Amniotic stem cell (primary cell): Measurements from ENCODE around the gene ATG4D.

ENCODE experiments used
- DNase-seq: peaks from one replicate; lab custom pipeline; 2025; lab: John Stamatoyannopoulos, UW

Gene ATG4D

GRCh38 chr19:10543420-10544241, at the start of gene ATG4D:
ATG4D (plus strand) TSS chr19:10543904; CDS start chr19:10544091, 187 bp downstream.
- DNase-seq: peak; percentile 55

- no peak for DNase-seq
Observed at GRCh38 chr19:10497371-10497770, 46.3 kb upstream of the ATG4D start.

- DNase-seq: no peak
Observed at GRCh38 chr19:10499550-10500246, 44.0 kb upstream of the ATG4D start.

- DNase-seq: no peak
Observed at GRCh38 chr19:10500247-10500592, 43.5 kb upstream of the ATG4D start.

GRCh38 chr19:10501971-10502523, 41.7 kb upstream of the ATG4D start:
- DNase-seq: no peak

GRCh38 chr19:10502524-10503001, 41.1 kb upstream of the ATG4D start:
- peak; percentile 59 for DNase-seq

GRCh38 chr19:10503002-10503789, 40.5 kb upstream of the ATG4D start, which contains the start of gene KEAP1:
KEAP1 (minus strand) TSS chr19:10503356; CDS start chr19:10500033, 3,323 bp downstream.
- no peak for DNase-seq

GRCh38 chr19:10505583-10506229, 38.0 kb upstream of the ATG4D start:
- DNase-seq: no peak

- no peak for DNase-seq
Observed at GRCh38 chr19:10508036-10508435, 35.7 kb upstream of the ATG4D start.

GRCh38 chr19:10508707-10509106, 35.0 kb upstream of the ATG4D start:
- DNase-seq: no peak

GRCh38 chr19:10510301-10510802, 33.4 kb upstream of the ATG4D start:
- DNase-seq: no peak

GRCh38 chr19:10513223-10513622, 30.5 kb upstream of the ATG4D start:
- DNase-seq: no peak

GRCh38 chr19:10514211-10515145, 29.2 kb upstream of the ATG4D start:
- DNase-seq: no peak

- DNase-seq: no peak
Observed at GRCh38 chr19:10516064-10516385, 27.7 kb upstream of the ATG4D start.

GRCh38 chr19:10516671-10517286, 26.9 kb upstream of the ATG4D start:
- no peak for DNase-seq

- DNase-seq: no peak
Observed at GRCh38 chr19:10517361-10517759, 26.3 kb upstream of the ATG4D start, which contains the start of gene S1PR5. S1PR5 (minus strand) TSS chr19:10517447; CDS start chr19:10515011, 2,436 bp downstream.

GRCh38 chr19:10517760-10518443, 25.8 kb upstream of the ATG4D start:
- no peak for DNase-seq

- DNase-seq: no peak
Observed at GRCh38 chr19:10518444-10519361, 25.0 kb upstream of the ATG4D start.
